Transverse colon (tissue), 4 donors: ENCODE measurements around the gene C2orf81. TPM values are rescaled to one million over a fixed set of nuclear protein-coding genes. Genes with fewer than 3 reads are reported as not detected.

Experiments
- DNase-seq: peaks from one replicate; pipeline ENCODE4 v3.0.0-alpha.2; 2019
- H3K27ac ChIP-seq, 4 donors: fragments of 200-600 bp; sonication (generic); 2 replicates each; pipeline ENCODE4 v1.5.1; 2016 to 2018; ENCODE audit warnings: inconsistent platforms in 4 of 4
- H3K27me3 ChIP-seq: fragments of 200-600 bp; sonication (generic); 2 replicates; pipeline ENCODE4 v1.5.1; 2017; ENCODE audit warnings: inconsistent platforms
- H3K36me3 ChIP-seq, 4 donors: fragments of 200-600 bp; sonication (generic); 2 replicates each; pipeline ENCODE4 v1.5.1; 2017 to 2019; ENCODE audit warnings: inconsistent platforms in 4 of 4
- H3K4me1 ChIP-seq, 4 donors: fragments of 200-600 bp; sonication (generic); 2 replicates each; pipeline ENCODE4 v1.5.1; 2017 to 2020; ENCODE audit warnings: inconsistent platforms in 4 of 4
- H3K4me3 ChIP-seq, 4 donors: fragments of 200-600 bp; sonication (generic); 1 replicate in 1 of 4; 2 replicates in 3 of 4; pipeline versions ENCODE4 v1.5.1 to v1.6.1; 2017 to 2019; ENCODE audit warnings: inconsistent platforms in 4 of 4
- H3K9me3 ChIP-seq, 2 donors: fragments of 200-600 bp; sonication (generic); 2 replicates each; pipeline ENCODE4 v1.5.1; 2017 to 2019; ENCODE audit warnings: inconsistent platforms in 2 of 2
- EP300 ChIP-seq: sonication (generic); formaldehyde crosslinking; IDR thresholded peaks from one replicate; pipeline ENCODE4 v1.6.1; 2017; ENCODE audit warnings: antibody characterized with exemption, low read depth
- POLR2A ChIP-seq: fragments of 450-650 bp; IDR thresholded peaks from one replicate; pipeline ENCODE4 v1.6.1; 2016; ENCODE audit warnings: antibody characterized with exemption, mild to moderate bottlenecking, moderate library complexity
- POLR2AphosphoS5 ChIP-seq, 3 donors: sonication (generic); formaldehyde crosslinking; IDR thresholded peaks; one replicate each; pipeline ENCODE4 v1.6.1; 2016; ENCODE audit warnings: antibody characterized with exemption in 3 of 3
- WGBS, 2 donors: methylation state at CpG; one replicate each; pipeline ENCODE4 v1.1.5; 2018; ENCODE audit warnings: low coverage in 1 of 2; 5-methylcytosine and 5-hydroxymethylcytosine counted together
- in situ Hi-C, 4 donors: fragments of 200-750 bp; cut with MboI; loops; one replicate each; pipeline versions ENCODE4 v1.15.0 to v1.15.1; 2017; ENCODE audit warnings: low sequenced_read_pairs in 3 of 4, low pct_ligation_motif_present in 1 of 4, low pct_unique_long_range_greater_than_20kb in 1 of 4
- intact Hi-C: fragments of 100-400 bp; cut with DNase I; formaldehyde crosslinking; loops from one replicate; pipeline ENCODE4 v1.15.1; 2023; ENCODE audit warnings: low total_unique reads
- total RNA-seq, 4 donors: library from RNA; depleted of rRNA; stranded (reverse); fragments of >200 nt; gene quantifications; one replicate each; pipeline ENCODE4 v1.1.0, GENCODE V29; 2016
- TF ChIP-seq, protein P1 (sequence below), 5 experiments: fragments of 200-600 bp in 3 of 5; fragments of 450-650 bp in 2 of 5; sonication (generic) in 3 of 5; IDR thresholded peaks; 1 replicate in 2 of 5; 2 replicates in 3 of 5; pipeline ENCODE4 v1.5.1; 2016 to 2017; ENCODE audit warnings: antibody characterized with exemption in 5 of 5, inconsistent platforms in 3 of 5, mild to moderate bottlenecking in 2 of 5, moderate library complexity in 1 of 5

C2orf81 gene
- total RNA-seq, 4 donors from 2014 or later = 0.82 to 1.3 TPM; not detected in 2

DNA sequence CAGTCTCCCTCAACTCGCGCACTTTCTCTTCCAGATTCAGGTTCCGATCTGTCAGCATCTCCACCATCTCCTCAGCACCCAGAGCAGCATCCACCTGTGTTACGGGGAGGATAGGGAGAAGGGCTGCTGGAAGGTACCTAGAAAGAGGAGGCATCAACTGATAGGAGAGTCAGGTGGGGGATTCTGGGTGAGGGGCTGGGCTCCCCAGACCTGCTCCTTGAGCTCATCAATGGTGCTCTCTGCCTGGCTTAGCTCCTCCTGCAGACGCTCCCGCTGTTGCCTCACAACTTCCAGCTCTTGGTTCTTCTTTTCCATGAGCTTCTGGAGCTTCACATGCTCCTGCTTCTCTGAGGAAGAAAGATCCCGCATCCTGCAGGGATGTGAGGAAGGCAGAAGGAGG is 51.4 kb downstream of the C2orf81 start:
- in situ Hi-C loops = no loop called here

DNA sequence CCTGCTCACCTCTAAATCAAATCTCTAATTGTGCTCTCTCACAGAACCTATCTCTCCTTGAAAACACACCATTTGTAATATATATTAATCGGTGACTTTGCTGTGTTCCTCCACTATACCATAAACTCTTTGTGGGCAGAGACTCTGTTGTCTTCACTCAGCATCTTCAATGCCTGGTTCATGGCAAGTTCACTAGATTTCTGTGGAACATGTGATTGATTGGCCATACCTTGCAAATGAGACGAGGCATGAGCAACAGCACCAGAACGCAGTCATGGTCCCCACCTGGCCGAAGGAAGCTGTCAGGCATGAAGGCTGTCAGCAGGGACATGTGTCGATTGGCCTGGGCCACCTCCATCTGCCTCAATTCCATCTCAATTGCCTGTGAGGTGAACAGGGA is 52.9 kb downstream of the C2orf81 start:
- in situ Hi-C loops (no loop called here), intact Hi-C loops (no loop called here)
- 95% methylated on average over 5 of the region's 5 CpGs; no CpG with 5 or more reads in 1 of the 2 donors for WGBS, 2 donors
- no peaks in the 10 kb centered on the region for H3K27me3 ChIP-seq
- no peak for DNase-seq
- TF ChIP-seq EP300 (no peak), POLR2AphosphoS5 (IDR thresholded peaks at IDR 0.05) (no peak), POLR2A (no peak)
- TF ChIP-seq, protein P1, sequence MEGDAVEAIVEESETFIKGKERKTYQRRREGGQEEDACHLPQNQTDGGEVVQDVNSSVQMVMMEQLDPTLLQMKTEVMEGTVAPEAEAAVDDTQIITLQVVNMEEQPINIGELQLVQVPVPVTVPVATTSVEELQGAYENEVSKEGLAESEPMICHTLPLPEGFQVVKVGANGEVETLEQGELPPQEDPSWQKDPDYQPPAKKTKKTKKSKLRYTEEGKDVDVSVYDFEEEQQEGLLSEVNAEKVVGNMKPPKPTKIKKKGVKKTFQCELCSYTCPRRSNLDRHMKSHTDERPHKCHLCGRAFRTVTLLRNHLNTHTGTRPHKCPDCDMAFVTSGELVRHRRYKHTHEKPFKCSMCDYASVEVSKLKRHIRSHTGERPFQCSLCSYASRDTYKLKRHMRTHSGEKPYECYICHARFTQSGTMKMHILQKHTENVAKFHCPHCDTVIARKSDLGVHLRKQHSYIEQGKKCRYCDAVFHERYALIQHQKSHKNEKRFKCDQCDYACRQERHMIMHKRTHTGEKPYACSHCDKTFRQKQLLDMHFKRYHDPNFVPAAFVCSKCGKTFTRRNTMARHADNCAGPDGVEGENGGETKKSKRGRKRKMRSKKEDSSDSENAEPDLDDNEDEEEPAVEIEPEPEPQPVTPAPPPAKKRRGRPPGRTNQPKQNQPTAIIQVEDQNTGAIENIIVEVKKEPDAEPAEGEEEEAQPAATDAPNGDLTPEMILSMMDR (IDR thresholded peaks at IDR 0.05) = no peak
- no peak overlapping the region for H3K27ac ChIP-seq
- peaks cover 0 to 7% (median 4%) of the 10 kb centered on the region in 4 donors for H3K4me1 ChIP-seq
- H3K36me3 ChIP-seq = peaks cover 0 to 72% (median 35%) of the 10 kb centered on the region in 4 donors
- H3K4me3 ChIP-seq = no peak overlapping the region
- no peaks in the 10 kb centered on the region for H3K9me3 ChIP-seq

More for the DNA sequence above, 51.4 kb downstream of the C2orf81 start:
- peaks cover 0 to 16% (median 10%) of the 10 kb centered on the region in 4 donors for H3K4me1 ChIP-seq
- no peak for DNase-seq
- TF ChIP-seq, protein P1 (IDR thresholded peaks at IDR 0.05) = no peak
- TF ChIP-seq EP300 = no peak
- TF ChIP-seq POLR2AphosphoS5 (IDR thresholded peaks at IDR 0.05) = no peak
- no peak for TF ChIP-seq POLR2A
- 97 to 100% methylated on average over 4 to 7 of the region's 7 CpGs for WGBS, 2 donors
- H3K27ac ChIP-seq = no peak overlapping the region
- H3K9me3 ChIP-seq = no peaks in the 10 kb centered on the region
- intact Hi-C loops = no loop called here
- H3K4me3 ChIP-seq = no peak overlapping the region
- H3K36me3 ChIP-seq = peaks cover 0 to 60% (median 29%) of the 10 kb centered on the region in 4 donors
- H3K27me3 ChIP-seq = no peaks in the 10 kb centered on the region

GRCh38 chr2:74367789-74368188 is 53.6 kb downstream of the C2orf81 start:
- H3K27me3 ChIP-seq = no peaks in the 10 kb centered on the region
- WGBS, 2 donors = 98% methylated on average over 7 of the region's 7 CpGs; no CpG with 5 or more reads in 1 of the 2 donors
- no peak overlapping the region for H3K4me3 ChIP-seq
- no peak for TF ChIP-seq EP300
- TF ChIP-seq, protein P1 (IDR thresholded peaks at IDR 0.05) = no peak
- TF ChIP-seq POLR2A = no peak
- TF ChIP-seq POLR2AphosphoS5 (IDR thresholded peaks at IDR 0.05) = no peak
- in situ Hi-C loops = no loop called here
- no peaks in the 10 kb centered on the region for H3K9me3 ChIP-seq
- intact Hi-C loops = no loop called here
- no peak for DNase-seq
- peaks cover 0 to 79% (median 39%) of the 10 kb centered on the region in 4 donors for H3K36me3 ChIP-seq
- H3K27ac ChIP-seq = no peak overlapping the region
- no peaks in the 10 kb centered on the region for H3K4me1 ChIP-seq

GRCh38 chr2:74366036-74366435 is 55.4 kb downstream of the C2orf81 start:
- H3K9me3 ChIP-seq = no peaks in the 10 kb centered on the region
- H3K27ac ChIP-seq = no peak overlapping the region
- TF ChIP-seq, protein P1 (IDR thresholded peaks at IDR 0.05) = no peak
- TF ChIP-seq EP300 (no peak), POLR2AphosphoS5 (IDR thresholded peaks at IDR 0.05) (no peak), POLR2A (no peak)
- intact Hi-C loops (no loop called here), in situ Hi-C loops (no loop called here)
- H3K36me3 ChIP-seq = peaks cover 0 to 94% (median 45%) of the 10 kb centered on the region in 4 donors
- no peak overlapping the region for H3K4me3 ChIP-seq
- DNase-seq = no peak
- 97% methylated on average over 3 of the region's 3 CpGs; no CpG with 5 or more reads in 1 of the 2 donors for WGBS, 2 donors
- H3K4me1 ChIP-seq = no peaks in the 10 kb centered on the region
- no peaks in the 10 kb centered on the region for H3K27me3 ChIP-seq
